IPS-NIHi7 (cell line): Measurements from ENCODE around the gene PLCH1.

Experiments
- DNase-seq: peaks from one replicate; pipeline ENCODE4 v3.0.0; 2012; ENCODE audit warnings: mixed read lengths; ENCODE audit errors: extremely low spot score

The PLCH1 gene

DNA sequence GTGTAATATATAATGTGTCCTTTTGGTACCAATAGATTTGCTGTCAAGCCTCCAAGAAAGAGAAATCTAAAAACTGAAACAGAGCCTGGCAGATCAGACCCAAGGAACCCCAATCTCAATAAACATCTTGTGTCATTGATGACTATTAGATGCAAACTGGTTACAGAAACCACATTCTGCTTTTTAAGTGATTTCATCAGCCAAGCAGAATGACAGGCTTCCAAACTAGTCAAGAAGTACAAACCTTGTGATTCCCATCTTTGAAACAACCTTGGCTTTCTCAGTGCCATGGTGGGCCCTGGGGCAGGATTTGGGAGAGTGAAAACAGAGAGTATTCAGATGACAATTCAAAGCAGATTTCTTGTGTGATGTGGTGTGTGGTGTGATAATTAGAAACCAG, 405.8 kb downstream of the PLCH1 start:
- DNase-seq: no peak

DNA sequence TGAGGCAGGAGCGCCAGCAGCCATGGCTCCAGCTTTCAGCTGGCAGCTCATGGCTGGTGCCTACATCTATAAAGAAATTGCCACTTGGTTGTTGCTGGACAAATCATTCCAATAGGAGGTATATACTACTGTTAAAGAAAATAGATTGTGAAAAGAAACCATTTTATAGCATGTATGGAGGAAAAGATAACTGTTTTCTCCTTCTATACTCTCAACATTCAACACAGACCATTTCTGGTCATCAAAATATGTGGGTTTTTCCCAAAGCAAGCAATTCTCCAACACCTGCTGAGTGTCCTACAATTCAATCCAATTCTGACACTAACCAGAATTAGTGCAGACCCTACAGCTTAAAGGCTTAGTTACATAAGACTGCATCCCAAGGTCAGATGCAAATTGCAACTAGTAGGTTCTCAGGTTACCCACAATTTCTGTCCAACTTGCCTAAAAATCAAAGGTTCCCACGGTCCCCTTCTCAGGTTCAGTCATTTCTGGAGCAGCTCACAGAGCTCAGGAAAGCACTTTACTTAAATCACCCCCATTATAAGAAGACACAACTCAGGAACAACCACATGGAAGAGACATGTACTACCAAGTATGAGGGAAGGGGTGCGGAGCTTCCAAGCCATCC, 409.0 kb downstream of the PLCH1 start:
- DNase-seq: no peak

DNA sequence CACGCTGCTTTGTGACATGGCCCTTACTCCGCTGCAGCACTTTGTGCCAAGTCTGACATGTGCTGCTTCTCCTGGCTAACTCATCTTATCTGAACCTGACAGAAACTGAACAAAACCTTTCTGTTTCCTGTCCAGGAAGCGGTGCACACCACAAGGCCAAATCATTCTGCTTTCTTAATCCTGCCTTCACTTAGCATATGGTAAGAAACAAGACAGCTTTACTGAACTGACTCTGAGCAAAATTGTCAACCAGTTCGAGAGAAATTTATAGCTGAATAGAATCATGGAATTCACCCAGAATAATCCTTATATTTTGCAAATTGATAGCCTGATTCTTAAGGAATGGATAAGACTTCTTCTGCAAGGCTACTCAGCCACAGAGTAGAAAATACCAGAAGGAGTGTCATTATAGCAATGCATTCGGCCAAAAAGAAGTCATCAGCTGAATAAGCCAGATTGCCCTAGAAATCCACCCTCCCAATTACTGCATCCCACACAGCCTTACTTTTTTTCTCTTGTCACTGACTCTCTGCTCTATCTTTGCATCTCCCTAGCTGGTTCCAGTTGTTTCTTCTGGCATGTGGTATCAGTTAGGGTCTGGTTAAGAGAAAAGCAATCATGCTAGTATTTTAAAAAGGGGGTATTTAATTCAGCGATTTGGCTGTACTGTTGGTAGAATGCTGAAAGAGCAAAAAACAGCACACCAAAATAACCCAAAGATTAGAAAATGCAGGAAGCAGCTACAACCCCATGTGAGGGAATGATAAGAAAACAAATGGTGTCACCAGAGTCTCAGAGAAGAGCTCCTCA, 409.8 kb downstream of the PLCH1 start:
- no peak for DNase-seq

DNA sequence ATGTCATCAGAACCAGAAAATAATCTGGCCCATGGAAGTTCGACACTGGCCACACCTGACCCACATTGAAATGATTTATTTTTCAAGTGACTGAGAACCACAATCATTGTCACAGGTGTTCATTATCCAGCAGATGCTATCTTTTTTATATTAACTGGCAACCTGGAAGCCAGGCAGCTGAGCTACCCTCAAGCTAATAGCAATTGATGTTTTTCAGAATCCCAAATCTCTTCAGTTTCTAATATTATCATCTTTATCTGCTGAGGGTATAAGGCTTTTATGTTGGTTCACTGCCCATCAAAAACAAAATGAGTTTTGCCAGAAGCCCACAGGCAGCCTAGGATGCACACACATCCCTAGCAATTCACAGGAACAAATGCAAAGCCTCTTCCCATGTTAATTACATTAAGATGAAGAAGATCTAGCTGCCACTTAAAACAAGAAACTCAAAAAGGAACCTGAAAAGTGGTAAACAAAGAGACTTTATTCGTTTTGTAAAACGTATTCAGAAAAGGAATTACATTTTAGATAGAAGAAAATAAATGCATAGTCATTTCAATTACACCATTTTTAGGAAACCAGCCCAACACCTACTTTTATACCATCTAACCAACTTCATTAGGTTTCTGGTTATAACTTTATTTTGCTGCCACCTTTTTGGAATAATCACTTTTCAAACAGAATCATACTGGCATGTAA, 410.5 kb downstream of the PLCH1 start:
- DNase-seq: no peak

DNA sequence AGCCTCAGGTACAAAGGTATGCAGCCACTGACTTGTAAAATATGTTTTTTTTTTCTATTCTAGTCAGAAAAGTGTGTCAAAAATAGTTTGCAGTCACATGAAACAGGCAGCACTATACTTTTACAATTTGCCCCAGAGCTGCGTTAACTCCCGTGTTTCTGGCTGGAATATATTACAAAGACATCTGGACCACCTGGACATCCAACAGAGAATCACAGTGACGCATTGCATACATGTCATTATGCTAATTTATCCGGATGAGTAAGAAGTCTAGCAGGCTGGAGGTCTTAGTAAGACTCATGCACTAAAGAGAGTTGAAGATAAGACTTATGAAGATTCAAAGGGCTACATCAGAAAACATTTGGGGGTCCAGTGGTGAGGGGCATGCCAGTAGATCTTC, 412.2 kb downstream of the PLCH1 start:
- no peak for DNase-seq

DNA sequence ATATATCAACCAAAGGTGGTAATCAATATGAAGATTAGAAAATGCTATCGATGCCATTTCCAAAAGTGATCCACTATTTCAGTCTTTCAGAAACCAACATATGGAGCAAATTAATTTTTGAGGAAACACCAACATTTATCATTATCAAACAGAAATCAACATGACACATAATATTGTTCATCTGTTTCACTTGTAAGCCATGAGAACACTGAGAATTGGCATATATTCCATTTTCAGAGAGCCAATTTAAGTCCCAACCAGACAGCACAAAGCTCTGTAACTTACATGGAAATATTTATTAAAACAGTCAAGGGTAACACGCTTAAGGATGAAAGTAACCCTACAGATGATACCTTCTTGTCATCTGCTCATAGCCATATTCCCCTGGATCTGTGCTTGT, 413.8 kb downstream of the PLCH1 start:
- DNase-seq: no peak

DNA sequence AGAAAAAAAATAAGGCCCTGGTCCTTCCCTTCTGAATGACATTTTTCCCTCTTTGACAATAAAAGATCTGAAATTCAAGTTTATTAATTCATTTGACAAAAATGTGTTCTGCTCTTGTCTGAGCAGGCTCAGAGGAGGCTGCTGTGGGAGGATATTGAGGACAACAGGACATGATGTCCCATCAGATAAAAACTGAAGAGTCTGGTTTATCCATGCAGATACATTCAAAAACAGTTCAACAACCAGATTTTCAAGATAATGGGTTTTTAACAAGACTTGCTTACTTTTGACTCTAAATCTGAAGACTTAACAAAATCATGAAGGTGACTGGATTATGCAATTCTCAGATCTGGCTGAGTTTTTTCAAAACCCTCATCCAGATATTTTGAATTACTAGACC, 414.5 kb downstream of the PLCH1 start:
- no peak for DNase-seq

DNA sequence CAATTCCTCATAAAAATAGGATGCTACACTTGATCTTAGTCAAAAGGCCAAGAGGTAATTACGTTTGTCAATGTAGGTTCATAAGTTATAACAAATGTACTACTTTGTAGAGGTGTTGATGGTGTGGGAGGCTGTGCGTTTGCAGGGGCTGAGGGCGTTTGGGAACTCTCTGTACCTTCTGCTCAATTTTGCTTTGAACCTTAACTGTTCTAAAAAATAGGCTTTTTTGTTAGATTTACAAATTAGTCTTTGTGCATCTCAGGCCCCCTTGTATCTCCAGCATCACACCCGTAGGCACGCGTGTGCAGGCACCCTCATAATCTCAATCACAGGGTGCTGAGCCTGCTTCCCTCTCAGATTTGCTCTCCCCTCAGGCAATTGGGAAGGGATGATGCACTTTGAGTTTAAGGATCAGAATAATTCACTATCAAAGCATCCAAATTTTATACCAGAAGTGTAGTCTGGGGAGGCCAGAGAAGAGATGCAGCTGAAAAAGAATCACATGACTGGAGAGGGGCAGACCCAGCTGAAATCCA, 415.3 kb downstream of the PLCH1 start:
- DNase-seq: no peak

DNA sequence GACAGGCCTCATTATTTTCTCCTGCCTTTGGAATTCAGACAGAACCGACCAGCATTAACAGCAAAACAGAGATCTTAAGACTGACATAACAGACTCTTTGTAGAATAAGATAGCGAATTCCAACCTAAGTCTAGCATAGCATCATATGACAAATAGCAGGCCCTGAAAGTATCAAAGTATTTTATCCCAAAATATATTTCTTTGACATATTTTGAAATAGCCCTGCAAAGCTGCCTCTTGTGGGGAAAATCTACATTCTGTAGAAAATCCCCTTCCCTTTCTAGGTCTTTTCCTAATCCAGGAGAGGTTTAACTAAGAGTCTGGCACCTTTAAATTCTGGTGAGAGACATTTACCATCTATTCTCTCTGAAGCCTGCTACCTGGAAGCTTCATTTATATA, 417.0 kb downstream of the PLCH1 start:
- DNase-seq: no peak

DNA sequence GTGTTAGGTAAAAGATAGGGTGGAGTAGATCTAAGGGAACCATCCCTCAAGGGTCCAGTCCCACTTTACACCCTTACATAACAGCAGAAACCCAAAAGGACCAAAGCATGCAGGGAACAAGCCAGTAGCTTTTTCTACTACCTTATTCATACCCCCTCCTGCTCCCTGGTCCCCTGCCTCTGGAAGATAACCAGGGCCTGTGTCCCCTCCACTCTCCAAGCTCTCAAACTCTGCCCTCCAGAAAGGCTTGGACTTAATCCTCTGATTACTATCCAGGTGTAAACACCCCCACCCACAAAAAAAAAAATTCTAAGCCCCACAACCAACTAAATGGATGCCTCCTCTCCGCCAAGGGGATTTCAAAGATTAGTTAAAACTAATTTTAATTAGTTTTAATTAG, 417.4 kb downstream of the PLCH1 start:
- DNase-seq: no peak

DNA sequence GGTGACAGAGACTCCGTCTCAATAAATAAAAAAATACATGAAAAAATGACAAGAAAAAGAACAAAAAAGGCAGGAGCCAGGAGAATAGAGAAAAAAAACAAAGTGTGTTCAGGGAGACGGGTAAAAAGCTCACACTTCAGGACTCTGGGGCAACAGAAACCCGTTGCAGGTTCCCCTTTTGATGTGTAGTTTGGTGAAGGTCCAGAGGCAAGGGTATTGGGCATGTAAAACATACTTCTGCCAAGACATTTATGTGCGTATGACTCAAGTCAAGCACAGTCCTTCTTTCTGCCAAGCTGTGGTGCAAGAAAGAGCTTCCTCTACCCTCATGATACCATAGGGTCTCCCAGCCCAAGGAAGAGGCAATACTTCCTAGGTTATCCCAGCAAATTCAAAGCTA, 418.0 kb downstream of the PLCH1 start:
- no peak for DNase-seq

DNA sequence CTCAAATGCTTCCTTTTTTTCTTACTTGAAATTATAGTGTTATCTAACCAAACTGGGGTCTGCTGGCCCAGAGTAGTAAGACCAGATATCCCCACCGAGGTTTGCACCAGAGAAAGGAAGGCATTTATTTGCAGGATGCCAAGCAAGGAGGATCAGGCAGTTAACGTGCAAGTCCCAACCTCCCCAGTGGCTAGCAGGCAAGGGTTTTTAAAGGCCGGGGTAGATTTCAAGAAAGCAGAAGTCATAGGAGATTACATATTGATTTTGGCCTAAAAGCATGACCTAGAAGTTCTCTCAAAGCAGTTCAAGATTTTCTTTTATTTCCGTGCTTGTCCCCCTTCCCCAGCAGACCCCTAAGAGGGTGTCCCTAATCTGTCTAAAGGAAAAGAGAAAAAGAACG, 418.6 kb downstream of the PLCH1 start:
- no peak for DNase-seq
